Stimulated activated CD4-positive, alpha-beta T cell treated with anti-CD3 and anti-CD28 coated beads, Interleukin-2, amount 100 ng/mL, for 4 hours (primary cell): Measurements from ENCODE around the gene FRMD4A.
"Not testable (repeated sequence)": the region's sequence is repeated elsewhere in the genome, so short reads cannot be mapped to it uniquely, and the experiment has no call there.

Experiments used
- DNase-seq: peaks from one replicate; pipeline ENCODE4 v3.0.0-alpha.2; 2020; ENCODE audit warnings: low read depth

Gene FRMD4A

DNA sequence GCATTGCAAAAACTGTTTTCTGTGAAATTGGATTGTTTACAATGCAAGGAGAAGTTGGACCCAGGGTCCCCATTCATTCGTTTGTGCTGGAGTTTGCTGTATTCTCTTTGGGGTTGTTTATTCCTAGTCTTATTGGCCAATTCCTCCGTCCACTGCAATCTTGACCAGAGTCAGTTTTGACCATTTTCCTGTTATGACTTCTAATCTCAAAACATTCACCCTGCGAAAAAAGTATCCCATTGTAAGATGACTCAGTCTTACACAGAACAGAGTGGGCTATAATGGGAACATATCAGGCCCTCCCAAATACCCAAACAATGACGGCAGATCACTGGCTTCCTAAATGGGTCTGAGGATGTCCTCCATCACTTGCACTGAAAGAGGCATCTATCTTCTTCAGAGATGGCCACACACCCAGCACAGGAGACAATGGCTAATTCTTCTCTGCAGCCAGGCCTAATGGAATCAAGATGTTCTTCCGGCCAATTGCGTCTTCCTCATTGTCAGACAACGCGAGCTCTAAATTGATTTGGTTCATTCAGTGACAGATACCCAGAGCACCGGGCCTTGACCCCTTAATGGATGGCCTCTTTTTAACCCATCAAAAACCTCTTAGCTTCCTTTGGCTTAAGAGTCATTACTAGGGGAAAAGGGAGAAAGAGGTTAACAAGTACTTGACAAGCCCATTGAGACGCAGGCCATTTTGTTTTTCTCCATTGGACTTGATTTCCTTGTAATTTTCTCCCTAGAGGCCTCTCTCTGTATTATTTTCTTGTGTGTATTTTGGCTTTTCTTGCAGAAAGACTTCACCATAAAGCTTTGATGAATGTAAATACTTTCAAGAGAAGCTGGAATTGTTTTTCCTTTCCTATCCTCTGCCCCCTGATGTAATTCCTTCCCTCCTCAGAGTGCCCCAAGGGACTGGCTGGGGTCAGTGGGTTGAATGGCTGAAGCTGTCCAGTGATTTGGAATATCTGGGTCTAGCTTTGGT, 614.3 kb downstream of the FRMD4A start:
- no peak for DNase-seq

GRCh38 chr10:13715596-13715995, 615.1 kb downstream of the FRMD4A start:
- not testable (repeated sequence) for DNase-seq

DNA sequence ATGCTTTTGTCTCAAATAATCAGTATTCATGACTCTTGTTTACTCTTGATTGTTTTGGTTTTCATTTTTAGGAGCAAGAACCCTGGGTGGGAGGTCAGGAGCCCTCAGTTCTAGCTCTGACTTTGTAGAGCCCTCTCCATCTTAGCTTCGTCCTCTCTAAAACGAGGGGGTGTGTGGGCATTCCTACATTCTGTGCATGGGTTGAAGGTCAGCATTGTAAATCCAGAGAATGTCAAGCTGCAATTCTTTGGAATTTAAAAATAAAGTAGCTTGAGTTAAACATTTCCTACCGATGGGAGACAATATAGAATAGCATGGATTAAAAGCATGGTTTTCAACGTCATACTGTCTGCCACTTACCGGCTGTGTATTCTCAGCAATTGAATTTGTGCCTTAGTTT, 615.6 kb downstream of the FRMD4A start:
- no peak for DNase-seq

DNA sequence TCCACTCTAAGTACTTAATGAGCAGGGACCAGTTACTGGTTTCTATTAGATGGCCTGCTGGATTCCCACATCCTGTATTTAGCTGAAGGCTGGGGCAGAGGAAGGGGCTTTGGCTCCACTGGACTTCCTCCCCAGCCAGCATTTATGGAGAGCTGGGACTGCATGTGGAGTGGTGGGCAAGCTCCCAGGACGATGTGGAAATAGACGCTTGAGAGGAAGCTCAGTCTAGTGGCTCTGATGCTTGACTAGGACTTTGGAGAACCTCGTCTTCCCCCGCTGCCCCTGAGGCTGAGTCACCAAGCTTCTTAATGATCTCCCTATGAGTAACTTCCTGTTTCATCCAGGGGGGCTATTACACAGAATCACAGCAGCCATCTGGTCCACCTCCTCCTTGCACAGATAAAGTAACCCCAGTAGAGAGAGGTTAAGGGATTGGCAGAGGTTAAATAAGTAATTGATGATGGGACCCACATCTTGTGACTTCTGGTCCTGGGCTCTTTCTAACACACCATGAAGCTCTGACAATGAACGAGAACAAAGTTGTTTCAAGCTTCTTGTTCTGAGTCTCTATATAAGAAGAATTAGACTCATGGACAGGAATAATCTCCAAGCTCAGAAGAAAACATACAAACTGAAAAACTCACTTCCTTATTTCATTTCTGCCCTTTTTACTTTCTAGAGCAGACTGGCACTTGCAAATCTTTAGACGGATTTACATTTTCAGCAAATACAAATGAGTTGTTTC, 617.7 kb downstream of the FRMD4A start:
- DNase-seq, result peak; percentile 11

- DNase-seq, result no peak
These were observed 618.3 kb downstream of the FRMD4A start for GRCh38 chr10:13712476-13712836.

GRCh38 chr10:13711291-13711690, 619.4 kb downstream of the FRMD4A start:
- no peak for DNase-seq

DNA sequence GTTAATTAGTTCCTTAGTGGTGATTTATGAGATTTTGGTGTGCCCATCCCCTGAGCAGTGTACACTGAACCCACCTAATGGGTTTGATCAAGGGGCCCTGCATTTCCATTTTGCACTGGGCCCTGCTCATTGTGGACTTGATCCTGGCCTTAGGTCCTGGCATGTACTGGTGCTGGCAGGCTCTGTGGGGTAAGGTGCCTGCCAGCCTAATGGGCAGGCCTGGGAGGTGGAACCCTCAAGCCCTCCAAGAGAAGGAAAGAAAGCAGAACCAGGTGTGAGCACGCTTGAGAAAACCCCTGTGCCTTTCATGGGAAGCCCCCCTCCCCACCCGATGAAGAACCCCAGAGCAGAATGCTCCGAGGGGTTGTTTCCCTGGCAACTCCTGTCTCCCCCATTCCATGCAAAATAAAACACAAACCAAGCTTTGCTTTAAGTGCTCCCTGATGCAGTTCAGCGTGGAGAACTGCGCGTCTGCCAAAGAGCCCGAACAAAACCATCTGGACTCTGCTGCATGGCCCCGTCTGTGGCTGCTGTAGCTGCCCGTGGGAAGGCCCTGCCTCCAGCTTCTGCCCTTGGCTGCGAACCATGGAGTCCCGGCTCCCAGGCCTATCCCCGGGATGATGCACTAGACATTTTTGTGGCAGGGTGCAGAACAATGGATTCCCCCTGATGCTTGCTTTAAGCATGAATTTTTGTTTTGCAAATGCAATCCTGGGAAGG, 620.6 kb downstream of the FRMD4A start:
- DNase-seq, result no peak

GRCh38 chr10:13708256-13708990, 622.3 kb downstream of the FRMD4A start:
- no peak for DNase-seq

DNA sequence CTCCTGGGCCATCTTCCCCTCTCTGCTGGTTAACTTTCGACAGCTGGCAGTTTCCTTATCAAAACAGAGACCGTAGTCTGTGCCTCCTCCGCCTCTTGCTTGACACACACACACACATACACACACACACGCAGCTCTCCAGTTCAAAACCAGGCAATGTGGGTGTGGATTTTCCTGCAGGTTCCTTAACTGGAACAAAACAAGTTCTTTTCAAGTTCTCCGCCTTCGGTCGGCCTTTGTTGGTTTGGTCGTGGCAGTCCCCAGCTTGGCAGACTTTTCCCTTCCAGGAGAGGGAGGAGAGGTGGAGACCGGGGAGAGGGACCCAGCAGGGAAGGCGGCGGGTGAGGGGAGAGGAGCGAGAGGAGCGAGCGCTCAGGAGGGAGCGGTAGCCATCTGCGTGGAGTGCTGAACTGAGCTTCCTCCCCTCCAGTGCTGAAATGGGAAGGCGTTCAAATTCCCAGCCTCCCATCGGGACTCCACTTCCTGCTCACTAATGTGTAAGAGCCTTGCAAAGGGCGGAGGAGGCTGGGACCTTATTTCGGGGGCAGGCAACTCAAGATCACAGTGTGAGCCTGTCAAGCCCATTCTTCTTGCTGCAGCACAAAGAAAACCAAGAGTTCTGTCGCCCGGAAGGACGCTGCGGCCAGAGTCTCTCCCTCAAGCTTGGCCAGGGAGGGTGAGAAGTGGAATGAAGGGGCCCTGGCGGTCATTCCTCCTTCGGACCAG, 623.4 kb downstream of the FRMD4A start:
- DNase-seq, result no peak

DNA sequence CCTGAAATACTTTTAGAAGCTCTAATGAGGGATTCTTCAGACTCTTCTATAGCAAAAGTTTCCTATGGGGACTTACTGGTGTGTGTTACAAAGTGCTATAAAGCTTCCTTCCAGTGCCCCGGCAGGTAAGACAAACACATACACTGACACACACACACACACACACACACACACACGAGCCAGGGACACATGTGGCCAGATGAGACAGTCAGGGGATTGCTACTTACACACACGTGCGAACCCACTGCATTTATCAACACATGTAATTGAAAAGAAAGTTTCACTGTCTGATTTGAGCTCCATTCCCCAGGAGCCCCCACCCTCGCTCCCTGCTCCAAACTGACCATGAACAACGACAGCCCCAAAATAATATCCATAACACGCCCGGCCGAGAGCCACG, 624.1 kb downstream of the FRMD4A start:
- no peak for DNase-seq

GRCh38 chr10:13706175-13706574, 624.5 kb downstream of the FRMD4A start:
- DNase-seq, result no peak

DNA sequence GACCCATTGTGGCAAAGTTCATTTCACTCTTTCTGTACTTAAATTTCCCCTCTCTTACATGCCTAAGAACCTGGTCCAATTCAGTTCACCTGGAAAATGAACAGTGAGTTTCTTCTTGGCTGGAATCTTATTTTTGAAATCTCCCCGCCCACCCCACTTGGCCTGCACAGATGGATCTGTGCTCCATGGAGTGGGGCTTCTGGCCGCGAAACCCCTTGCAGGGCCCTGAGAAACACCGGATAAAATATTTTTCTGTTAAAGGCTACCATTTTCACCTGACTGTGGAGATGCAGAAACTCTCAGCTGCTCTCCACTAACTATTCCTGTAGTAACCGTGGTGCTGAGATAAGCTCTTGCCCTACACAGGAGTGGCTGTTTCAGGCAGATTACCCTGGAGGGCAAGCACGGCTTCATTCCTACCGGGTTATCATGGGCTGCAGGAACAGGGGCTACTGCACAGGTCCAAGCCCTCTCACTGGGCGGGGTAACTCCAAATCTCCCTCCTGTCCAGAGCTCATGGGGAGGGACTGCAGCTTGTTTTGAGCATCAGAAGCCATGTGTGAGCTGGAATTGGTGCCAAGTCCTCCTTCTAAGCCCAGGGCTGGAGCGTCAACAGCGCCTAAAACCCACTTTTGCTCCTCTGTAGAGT, 625.1 kb downstream of the FRMD4A start:
- DNase-seq, result no peak

DNA sequence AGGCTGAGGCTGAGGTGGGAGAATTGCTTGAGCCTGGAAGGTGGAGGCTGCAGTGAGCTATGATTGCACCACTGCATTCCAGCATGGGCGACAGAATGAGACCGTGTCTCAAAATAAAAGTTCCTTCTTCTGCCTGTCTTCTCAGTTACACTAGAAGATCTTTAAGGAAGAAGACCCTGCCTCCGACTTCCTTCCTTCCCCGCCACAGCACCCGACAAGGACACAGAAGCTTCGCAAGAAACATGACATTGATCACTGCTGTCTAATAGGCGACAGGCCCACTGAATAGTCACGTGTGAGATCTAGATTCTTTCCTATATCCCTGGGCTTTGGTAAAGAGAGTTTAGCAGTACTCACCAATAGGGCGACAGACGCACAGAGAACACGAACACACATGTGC, 625.8 kb downstream of the FRMD4A start:
- no peak for DNase-seq

DNA sequence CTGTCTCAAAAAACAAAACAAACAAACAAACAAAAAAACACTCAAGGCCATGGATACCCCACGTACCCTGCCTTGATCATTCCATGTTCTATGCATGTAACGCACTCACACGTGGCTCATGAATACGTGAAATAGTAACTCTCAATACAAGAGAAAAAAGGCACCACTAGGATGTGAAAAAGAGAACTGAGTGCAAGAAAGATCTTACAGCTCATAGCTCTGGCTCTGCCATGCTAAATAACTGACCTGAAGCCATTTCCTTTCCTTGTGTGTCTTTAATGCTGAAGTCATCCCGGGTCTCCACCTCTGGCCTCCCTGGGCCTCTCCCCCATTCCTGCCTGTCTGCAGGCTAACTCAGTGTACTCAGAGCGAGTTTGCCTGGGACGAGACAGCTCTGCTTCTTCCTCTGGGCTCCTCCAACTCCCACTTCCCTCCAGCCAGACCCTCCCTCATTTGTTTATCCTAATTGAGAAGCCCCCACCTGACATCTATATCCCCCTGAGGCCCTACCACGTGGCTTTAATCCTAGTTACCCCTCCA, 626.7 kb downstream of the FRMD4A start:
- no peak for DNase-seq

- DNase-seq, result no peak
These were observed 627.5 kb downstream of the FRMD4A start for GRCh38 chr10:13703101-13703818.

GRCh38 chr10:13701157-13701919, 629.4 kb downstream of the FRMD4A start:
- no peak for DNase-seq

DNA sequence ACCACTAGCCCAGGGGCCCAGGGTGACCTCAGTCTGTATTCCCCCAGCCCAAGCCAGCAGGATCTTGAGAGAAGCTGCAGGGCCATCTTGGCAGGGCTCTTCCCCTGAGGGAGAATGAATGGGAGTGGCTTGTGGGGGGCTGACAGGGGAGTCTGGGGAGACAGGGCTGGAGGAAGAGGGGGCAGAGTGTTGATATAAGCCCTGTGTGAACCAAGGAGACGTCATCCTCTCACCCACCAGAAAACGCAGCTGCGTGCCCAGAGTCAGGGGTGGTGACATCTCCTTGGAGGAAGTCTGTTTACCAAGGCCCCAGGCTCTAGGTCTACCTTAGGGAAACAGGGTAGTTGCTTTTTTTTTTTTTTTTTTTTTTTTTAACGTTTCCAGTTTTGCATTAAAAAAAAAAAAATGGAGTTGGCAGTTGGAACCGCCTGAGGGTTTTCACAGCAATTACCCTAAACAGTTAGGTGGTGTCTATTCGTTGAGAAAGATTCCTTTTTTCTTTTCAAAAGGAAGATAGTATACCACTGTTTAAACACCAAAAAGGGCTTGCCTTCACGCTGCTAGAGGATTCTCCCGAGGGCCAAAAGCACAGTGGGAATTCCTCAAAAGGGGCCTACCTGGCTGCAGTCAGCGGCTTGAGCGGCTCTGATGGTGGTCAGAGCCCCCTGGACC, 630.1 kb downstream of the FRMD4A start:
- DNase-seq, result no peak

- DNase-seq, result no peak
These were observed 631.5 kb downstream of the FRMD4A start for GRCh38 chr10:13699216-13699615.
